ENCODE results near the gene PTPRR.

Gene PTPRR

DNA sequence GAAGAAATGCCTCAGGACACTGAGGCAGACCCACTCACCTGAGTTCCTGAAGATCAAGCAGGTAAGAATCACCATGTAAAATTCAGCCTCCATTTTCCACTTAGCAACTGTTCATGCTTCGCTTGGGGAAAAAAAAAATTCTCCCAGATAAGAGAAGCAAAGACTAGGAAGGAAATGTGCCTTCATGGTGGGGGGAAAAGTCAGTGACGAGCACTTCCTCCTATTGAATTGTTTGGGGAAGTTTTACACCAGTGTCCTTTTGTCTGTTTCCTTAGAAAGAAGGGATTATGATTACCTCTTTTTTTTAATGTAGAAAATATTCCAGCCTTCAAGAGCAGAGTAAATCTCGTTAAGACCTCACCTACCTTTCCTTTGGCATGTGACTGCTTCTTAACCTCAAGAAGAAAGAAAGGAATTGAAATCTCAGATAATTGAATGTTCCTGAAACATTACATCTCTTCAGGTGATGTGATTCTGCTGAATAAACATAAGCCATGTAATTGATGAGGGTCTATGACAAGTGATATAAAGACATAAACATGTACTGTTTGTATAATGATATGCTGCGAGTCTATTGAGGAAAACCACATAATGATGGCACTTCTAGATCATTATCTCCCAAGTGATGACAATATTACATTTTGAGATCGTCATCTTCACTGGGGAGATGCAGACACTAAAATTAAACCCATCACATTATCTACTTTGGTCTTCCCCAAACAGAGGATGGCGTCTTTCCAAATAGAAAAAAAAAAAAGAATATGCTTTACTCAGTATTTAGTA, 283.0 kb downstream of the PTPRR start, which contains the start of gene PTPRB:
TSS of gene PTPRB (minus strand) at position 127 of the 783 bp plus-strand sequence. CDS start at position 93, 34 bp downstream.
- DNase-seq, result no peak

DNA sequence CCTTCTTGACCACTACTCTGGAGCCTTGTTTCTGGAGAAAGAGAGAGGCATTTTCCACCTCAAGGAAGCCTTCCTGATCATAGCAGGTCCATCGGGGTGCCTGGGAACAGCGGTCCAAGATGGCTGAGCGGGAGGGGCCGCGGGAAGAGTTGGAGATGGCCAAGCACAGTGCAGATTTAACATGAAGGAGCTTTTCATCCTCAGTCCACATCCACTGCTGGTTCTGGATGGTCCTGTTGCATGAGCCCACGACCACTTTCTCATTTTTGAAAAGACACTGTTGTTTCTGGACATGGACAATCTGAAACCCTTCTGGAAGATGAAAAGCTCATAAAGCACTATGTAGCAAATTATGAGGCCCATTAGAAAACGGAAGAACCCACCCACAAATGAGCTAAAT, 284.8 kb downstream of the PTPRR start:
- DNase-seq, result no peak

DNA sequence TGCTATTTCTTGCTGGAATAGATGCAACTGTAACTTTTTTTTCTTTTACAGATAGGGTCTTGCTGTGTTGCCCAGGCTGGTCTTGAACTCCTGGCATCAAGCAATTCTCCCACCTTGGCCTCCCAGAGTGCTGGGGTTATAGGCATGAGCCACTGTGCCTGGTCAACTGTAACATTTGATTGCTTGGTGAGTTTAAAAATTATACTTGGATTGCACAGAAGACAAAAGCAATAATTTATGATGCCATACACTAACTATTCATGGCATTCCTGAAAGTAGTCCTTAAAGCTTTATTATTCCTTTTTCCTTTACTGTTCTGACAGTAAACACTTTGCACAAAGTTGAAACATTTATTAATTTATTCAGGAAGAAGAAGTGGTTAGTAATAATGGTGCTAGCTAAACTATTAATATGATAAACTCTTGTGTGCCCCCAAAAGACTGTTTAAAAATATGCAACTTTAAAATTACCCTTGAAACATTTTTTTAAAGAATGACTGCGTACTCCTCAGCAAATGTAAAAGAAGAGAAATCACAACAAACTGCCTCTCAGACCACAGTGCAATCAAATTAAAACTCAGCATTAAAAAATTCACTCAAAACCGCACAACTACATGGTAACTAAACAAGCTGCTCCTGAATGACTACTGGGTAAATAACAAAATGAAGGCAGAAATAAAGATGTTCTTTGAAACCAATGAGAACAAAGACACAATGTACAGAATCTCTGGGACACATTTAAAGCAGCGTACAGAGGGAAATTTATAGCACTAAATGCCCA, 291.6 kb downstream of the PTPRR start:
- DNase-seq, result no peak

DNA sequence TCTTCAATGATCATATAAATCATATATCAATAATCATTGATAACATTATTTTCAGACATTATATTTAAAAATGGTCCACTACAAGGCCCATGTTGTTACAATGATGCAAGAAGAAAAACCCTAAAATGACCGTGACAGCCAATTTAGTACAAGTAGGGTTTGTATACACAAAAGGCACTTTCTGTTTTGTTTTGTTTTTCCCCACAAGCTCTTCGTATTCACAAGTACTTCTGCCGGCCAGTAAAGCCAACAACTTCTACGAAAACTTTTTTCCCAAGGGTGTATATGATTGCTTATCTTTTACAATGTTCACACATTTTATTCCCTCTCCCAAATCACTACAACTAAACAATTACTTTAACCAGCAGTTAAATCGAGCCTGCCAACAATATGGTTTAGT, 292.9 kb downstream of the PTPRR start:
- DNase-seq, result no peak

DNA sequence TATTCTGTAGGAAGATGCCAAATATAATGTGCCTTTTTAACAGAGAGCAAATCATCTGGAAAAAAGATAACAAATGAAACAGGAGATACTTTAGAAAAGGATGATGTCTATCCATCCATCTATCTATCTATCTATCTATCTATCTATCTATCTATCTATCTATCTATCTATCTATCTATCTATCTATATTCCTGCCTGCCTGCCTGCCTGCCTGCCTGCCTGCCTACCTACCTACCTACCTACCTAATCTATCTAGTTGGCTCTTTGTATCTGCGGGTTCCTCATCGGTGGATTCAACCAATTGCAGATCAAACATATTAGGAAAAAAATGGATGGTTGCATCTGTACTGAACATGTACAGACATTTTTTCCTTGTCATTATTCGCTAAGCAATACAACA, 294.4 kb downstream of the PTPRR start:
- no peak for DNase-seq

DNA sequence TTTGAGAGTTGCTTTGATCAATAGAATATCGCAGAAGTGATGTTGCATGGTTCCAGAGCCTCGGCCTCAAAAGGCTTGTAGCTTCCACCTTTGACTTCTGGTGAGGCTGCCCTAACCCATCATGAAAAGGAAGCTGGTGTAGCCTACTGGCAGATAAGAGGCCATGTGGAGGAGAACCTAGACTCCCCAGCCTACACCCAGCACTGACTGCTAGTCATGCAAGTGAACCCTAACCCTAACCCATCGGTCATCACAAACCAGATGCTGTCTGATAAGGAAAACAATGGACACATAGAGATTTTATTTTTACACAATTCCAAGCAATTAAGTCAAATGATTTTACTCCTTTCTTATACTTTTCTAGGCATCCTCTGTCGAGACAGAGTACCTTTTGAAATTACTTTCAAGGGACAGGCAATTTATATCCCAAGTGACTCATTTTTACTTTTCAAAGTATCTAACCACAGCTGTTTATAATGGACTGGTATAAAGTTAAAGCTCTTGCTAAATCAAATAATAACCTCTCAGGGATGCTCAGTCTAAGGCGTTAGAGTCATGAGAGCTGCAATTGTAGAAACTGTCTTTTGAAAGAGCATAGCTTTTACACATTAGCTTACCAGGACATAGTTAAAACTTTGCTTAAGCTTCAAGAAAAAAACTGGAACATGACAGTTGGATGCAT, 300.9 kb downstream of the PTPRR start:
- no peak for DNase-seq

DNA sequence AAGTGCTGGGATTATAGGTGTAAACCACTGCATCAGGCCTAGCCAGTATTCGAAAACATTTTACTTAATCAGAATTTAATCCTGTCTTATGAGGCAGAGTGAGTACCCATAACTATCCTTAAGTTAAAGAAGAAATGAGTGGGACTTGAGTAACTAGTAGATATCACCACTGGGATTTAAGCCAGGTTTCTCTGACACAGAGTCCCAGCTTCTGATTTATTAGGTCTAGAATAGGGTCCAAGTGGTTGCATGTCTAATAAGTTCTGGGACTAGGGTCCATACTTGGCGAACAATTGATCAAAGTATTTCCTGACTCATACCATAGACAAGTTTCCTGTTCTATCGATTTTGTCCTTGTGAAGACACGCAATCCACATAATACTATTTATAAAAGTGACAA, 302.2 kb downstream of the PTPRR start:
- DNase-seq, result no peak

DNA sequence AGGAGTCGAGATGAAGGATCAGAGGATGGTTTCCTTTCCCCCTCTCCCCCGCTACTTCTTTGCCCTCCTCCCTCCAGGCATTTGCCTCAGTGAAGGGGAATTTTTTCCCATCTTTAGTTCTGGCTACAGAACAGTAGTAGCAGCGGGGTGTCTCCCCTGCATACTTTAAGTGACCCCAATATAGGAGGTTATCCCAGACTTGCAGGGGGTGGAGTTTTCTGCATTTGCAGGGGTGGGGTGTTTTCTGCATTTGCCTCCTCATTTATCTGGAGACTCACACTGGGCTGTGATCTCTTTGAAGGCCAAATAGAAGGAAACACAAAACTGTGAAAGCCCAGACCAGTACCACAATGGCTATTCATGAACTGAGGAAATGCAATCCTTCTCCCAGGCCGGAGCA, 303.1 kb downstream of the PTPRR start:
- DNase-seq, result no peak

DNA sequence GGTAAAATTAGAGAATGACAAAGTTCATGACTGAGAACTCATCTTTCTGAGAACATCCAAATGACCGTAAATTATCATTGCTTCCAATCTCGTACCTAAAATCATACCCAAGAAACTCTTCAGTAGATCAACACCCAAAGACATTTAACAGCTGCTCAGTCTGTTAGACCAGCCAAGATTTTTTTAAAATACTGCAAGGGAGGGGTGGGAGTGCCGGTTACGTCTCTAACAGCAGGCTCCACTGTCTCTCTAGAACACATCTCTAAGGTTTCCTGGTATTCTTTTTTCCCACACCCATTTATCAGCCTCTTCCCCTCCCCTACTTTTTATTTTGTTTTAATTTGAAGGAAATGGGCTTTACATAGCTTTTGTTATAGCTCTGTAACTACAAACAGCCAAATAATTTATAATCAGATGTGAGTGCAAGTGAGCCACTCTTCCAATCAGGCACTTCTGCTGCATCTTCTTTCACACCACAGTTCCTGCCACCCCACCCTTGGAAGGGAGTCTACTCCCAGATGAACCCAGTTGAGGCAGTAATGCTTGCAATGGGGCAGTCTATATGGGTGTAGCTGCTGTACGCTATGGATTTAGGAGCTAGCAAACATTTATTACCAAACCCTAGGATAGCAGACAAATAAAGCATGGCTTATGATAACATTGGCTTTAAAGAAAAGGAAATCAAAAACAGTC, 305.2 kb downstream of the PTPRR start:
- no peak for DNase-seq

DNA sequence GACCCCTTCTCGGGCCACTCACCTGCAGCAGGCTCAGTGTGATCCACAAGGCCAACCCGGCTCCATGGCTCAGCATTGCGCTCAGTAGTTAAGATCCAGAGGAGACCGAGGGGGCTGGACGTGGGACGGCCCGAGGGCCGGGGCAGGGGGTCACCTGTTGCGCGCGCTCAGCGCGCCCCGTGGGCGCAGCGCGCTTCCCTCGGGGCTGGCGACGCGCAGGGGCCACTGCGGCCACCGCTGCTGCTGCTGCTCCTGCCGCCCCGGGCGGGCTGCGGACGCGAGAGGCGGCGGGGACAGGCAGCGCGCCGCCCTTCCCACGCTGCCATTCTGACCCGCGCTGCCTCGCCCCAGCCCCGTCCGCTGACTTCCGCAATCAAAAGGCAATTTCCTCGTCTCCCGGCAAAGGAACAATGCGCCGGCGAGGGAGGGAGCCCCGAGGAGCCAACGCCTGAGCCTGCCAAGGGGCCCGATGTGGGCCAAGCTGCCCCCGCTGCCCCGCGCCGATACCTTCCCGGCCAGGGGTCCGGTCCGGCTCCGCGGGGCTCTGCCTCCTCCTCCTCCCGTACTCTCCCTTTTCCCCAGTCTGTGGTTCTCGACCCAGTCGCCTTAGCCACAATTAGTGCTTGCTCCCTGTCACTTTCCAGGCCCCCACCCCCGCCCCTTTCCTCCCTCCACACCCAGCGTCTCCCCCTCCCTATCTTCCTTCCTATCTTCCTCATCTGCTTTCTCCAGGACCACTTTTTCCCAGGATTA, 310.6 kb downstream of the PTPRR start:
- no peak for DNase-seq

DNA sequence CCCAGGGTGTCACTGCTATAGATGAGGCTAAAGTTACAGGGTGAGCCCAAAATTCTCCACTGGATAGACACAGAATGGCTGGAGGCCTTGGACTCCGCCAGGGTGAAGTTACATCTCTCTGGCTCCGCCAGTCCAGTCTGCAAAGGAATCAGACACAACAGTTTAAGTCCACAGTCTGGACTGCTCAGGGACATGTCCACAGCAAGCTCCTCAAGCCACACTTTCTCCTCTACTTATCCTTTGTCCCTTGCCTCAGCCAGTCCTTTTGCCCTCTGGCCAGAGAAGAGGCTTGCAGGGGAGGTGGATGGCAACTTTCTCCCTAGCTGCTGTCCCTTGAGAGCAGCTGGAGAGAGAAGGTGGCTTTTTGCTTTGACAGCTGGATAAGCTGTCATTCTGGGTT, 311.3 kb downstream of the PTPRR start:
- no peak for DNase-seq

DNA sequence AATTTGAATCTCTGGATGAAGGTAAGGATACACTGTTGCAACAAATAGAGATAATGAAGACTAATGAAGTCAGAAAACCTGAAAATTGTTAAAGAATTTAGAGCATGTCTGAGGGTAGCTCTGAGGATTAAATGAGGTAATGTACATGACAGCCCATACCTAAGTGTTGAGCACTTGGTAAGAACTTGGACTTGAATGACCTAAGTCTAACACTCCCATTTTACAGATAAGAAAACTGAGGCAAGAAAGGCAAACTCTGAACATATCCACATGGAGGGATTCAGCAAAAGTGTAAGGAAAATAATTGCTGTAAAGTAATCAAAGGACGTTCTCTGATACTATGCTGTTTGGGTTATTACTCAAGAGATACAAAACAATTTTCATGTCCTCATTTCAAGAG, 312.4 kb downstream of the PTPRR start:
- DNase-seq, result no peak

DNA sequence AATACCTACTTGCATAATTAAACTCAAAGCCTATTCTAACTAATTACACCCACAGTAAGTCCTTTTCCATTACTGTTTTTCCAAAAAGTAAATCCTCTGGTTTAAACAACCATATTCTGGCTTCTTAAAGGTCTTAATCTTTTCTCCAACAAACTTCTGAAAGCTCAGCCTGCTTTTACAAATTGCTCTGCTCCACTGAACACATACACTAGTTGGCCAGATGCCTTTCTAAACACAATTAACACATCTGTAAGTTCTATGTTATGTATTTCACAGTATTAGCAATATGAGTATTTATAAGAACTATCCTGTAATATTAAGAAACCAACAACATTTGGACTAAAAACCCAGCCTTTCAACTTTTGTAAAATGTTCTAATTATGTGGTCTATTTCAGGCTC, 313.4 kb downstream of the PTPRR start:
- no peak for DNase-seq

DNA sequence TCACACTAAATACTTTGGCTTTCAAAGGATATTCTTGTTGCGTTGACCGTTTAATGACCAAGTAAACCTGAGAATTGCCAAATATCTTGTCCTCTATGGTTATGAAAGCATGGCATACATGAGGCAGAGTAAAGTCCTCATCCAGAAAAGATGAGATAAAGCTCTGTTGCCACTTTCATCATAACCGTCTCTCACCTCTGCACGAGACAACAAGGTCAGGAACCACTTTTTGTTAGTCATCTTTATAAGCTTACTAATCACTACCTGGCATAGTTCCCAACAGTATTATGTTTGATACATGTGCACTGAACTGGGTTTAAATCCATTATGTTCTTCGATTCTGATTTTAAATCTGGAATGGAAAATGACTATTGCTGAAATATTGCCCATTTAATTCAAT, 314.6 kb downstream of the PTPRR start:
- no peak for DNase-seq

DNA sequence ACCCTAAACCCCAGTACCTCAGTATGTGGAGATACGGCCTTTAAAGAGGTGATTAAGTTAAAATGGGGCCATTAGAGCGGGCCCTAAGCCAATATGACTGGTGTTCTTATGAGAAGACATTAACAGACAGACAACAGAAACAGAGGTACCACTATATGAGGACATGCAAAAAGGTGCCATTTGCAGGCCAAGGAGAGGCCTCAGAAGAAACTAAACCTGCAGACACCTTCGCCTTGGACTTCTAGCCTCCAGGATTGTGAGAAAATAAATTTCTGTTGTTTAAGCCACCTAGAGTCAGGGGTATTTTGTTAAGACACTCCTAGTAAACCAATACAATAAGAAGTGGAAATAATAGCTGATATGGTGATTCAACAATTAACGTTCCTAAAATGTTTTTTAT, 315.9 kb downstream of the PTPRR start:
- no peak for DNase-seq

DNA sequence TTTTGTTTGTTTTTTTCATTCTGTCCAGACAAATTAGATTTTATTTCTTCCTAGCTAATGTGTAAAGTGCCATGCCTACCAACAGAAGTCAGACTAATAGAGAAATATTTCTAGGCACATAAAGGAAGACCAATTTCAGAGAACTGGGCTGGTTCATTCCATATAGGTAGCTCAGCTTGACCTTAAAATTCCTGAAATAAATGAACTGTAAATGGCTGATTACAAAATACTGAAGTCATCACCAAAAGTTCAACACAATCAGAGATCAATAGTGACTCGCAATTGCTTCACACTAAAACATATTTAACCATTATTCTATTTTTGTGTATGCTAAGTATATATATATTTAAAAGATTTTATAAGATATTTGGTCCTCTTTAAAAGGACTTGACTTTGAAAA, 317.5 kb downstream of the PTPRR start:
- no peak for DNase-seq

DNA sequence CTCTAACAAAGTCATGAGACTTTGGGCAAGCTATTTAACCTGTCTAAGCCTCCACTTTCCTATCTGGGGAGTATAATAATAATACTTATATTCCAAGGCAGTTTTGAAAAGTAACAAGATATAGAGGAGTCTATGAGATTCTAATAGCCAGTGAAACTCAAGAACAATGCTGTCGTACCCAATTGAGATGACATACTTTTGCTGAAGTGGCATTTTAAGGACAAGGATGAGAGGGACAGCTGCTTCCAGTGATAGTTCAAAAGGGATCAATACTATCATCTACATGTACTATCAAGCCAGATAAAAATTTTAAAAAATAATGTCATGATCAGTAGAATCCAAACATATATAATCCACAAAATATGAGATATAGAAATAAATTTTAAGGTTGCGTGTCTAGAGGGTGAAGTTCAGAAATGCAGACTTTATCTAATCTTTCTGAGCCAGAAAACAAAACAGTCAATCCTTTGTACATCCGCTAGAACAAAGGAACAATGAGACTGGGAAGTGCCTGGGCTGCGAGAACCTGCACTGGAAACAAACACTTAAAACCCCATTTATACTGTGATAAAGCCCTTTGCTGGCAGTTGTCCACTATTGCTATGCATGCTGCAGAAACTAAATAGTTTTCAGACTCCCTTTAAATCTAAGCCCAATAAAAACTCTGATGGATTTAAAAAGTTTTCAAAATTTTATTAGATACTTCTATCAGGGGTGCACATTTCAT, 321.9 kb downstream of the PTPRR start:
- no peak for DNase-seq

DNA sequence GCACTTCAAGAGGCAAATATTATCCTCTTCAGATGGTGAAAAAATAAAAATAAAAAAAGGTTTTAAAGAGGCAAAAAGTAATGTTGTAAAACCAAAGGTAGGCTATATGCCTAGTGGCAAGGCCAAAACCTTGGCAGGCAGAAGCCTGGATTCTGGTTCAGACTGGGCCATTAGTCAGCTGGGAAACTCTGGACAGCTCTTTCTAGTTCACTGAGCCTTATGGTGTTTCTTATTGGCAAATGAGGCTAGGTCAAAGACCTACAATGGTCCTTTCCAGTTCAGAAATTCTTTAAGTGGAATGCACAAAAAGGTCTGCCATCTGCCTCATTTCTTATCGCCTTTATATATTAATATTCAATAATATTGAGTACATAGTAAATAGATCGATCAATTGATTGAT, 327.9 kb downstream of the PTPRR start:
- no peak for DNase-seq

DNA sequence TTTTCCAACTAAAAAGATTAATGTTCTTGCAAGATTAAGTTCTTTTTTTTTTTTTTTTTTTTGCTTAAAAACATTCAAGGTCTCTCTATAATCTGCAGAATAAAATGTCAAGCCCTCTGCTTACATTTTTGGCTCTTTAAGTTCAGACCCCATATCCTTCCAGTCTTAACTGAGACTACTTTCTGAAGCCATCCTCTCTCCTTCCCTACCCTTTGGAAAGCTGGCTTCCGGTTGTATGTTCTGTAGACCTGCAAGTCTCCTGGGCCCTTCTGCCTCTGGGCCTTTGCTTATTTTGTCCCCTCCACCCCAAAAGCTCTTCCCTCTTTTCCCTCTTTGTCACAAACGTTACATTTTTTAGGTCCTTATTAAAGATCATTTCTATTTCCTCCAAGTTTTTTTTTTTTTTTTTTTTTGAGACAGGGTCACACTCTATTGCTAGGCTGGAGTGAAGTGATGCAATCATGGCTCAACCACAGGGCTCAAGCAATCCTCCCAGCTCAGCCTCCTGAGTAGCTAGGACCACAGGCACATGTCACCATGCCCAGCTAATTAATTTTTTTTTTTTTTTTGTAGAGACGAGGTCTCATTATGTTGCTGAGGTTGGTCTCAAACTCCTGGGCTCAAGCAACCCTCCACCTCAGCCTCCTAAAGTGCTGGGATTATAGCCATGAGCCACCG, 329.9 kb downstream of the PTPRR start:
- no peak for DNase-seq

DNA sequence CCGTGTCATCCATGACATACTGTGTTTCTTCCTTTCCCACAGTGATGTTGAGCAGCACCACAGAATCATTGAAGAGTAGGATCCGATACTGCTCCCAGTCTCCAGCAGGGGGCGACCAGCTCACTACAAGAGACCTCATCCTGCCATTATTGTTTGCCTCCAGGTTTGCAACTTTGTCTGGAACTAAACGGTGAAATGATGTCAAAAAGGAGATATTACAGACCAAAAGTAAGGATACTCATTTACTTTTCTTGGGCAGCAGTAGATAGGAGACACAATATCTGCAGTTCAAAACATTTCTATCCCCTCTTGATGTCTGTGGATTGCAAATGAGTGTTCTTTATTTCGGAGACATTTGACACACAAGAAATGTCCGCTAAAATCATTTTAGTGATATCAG, 330.5 kb downstream of the PTPRR start:
- DNase-seq, result no peak
